Large intestine (tissue), 3 donors: ENCODE measurements around the gene C16orf82. TPM values are rescaled to one million over a fixed set of nuclear protein-coding genes. Genes with fewer than 3 reads are reported as not detected.

Source experiments
- DNase-seq, 2 donors: peaks; one replicate each; pipeline versions ENCODE4 v3.0.0 to v3.0.0-alpha.2; 2013
- H3K27ac ChIP-seq: one replicate; pipeline ENCODE4 v1.5.1; 2013; ENCODE audit warnings: low read length
- H3K27me3 ChIP-seq: 2 replicates; pipeline ENCODE4 v1.6.1; 2013; ENCODE audit warnings: low read length; ENCODE audit not compliant: control insufficient read depth, insufficient read depth
- H3K36me3 ChIP-seq: 2 replicates; pipeline ENCODE4 v1.6.1; 2013; ENCODE audit warnings: low read length; ENCODE audit not compliant: control insufficient read depth, insufficient read depth
- H3K4me1 ChIP-seq: one replicate; pipeline ENCODE4 v1.6.1; 2013; ENCODE audit warnings: low read length; ENCODE audit not compliant: control insufficient read depth, insufficient read depth
- H3K4me3 ChIP-seq: one replicate; pipeline ENCODE4 v1.5.1; 2013; ENCODE audit warnings: low read length
- H3K9me3 ChIP-seq: one replicate; pipeline ENCODE4 v1.6.1; 2013; ENCODE audit warnings: mild to moderate bottlenecking, low read depth, low read length, moderate library complexity; ENCODE audit not compliant: control insufficient read depth
- WGBS: methylation state at CpG from one replicate; pipeline ENCODE4 v1.1.5; 2013; ENCODE audit warnings: low lambda C conversion rate; ENCODE audit not compliant: insufficient coverage; 5-methylcytosine and 5-hydroxymethylcytosine counted together
- polyA plus RNA-seq: library from polyadenylated mRNA; unstranded; fragments of 120-200 nt; gene quantifications from one replicate; pipeline ENCODE4 v1.2.1, GENCODE V29; 2013

Gene C16orf82
- polyA plus RNA-seq, 1 donor: not detected

DNA sequence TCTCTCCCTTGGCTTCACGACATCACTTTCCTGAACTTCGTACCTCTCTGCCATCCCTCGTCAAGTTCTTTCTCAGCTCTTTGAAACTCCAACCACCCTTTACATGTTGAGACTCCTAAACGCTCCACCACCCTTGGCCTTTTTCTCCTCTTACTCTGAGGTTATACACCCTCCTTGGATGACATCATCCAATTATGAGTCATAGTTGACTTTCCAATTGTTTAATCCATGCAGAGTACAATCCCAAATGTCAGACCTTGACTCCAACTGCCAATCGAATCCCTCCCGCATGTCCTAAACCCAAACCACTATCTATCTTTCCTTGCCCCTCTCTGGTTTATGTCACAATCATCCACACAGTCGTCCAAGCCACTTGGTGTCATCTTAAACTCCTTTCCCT lies 18.4 kb upstream of the C16orf82 start:
- Histone ChIP-seq H3K27ac (no peak overlapping the region), H3K36me3 (no peaks in the 10 kb centered on the region), H3K27me3 (no peaks in the 10 kb centered on the region), H3K4me1 (no peaks in the 10 kb centered on the region), H3K9me3 (no peaks in the 10 kb centered on the region), H3K4me3 (no peak overlapping the region)
- WGBS: 85% methylated on average over 4 of the region's 7 CpGs
- no peak for DNase-seq

DNA sequence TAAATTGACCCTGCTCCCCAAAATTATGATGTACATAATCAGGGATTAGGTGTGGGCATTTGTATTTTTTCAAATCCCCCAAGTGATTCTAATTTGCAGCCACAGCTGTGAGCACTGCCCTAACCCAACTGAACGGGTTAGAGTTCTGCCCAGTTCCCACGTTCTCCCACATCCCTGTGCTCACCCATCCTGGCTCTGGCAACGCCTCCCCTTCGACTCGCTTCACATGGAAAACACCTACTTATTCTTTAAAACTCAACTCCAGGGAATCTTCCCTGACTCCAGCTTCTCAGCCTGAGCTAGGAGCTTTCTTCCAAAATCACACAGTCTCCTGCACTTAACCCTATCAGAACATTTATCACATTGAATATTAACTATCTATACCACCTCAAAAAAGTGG lies 17.6 kb upstream of the C16orf82 start:
- Histone ChIP-seq H3K4me1 (no peaks in the 10 kb centered on the region), H3K4me3 (no peak overlapping the region), H3K27me3 (no peaks in the 10 kb centered on the region), H3K9me3 (no peaks in the 10 kb centered on the region), H3K36me3 (no peaks in the 10 kb centered on the region), H3K27ac (no peak overlapping the region)
- WGBS: 80% methylated on average over 1 of the region's 5 CpGs
- DNase-seq: no peak

- H3K9me3 ChIP-seq: no peaks in the 10 kb centered on the region
- no peaks in the 10 kb centered on the region for H3K27me3 ChIP-seq
- DNase-seq: no peak
- H3K4me1 ChIP-seq: no peaks in the 10 kb centered on the region
- H3K36me3 ChIP-seq: no peaks in the 10 kb centered on the region
- no peak overlapping the region for H3K4me3 ChIP-seq
- WGBS: 86% methylated on average over 5 of the region's 16 CpGs
- no peak overlapping the region for H3K27ac ChIP-seq
Observed at GRCh38 chr16:27052007-27052406, 14.7 kb upstream of the C16orf82 start.

GRCh38 chr16:27053996-27054395 lies 12.7 kb upstream of the C16orf82 start:
- Histone ChIP-seq H3K4me3 (no peak overlapping the region), H3K27ac (no peak overlapping the region), H3K36me3 (no peaks in the 10 kb centered on the region), H3K27me3 (no peaks in the 10 kb centered on the region), H3K4me1 (no peaks in the 10 kb centered on the region), H3K9me3 (no peaks in the 10 kb centered on the region)
- DNase-seq: no peak
- no CpG with 5 or more reads among the region's 3 CpGs for WGBS

DNA sequence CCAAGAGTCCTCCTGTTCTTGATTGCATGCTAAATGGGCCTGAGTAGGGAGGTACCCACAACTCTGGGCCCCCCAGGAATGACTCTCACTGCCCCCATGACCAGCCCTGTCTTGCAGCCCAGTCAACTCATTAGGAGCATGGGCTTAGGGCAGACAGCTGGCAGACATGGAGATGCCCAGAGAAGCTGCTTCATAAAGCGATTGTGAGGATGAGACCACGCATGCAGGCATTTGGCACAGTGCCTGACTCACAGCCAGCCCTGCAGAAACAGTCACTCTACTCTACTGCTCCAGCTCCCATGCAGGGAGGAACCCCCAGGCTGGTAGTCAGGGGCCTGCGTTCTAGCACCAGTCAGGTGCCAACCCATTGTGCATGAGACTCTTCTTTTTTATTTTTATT lies 8.4 kb upstream of the C16orf82 start:
- H3K27ac ChIP-seq: no peak overlapping the region
- no peak for DNase-seq
- WGBS: no CpG with 5 or more reads among the region's 3 CpGs
- H3K27me3 ChIP-seq: no peaks in the 10 kb centered on the region
- H3K4me3 ChIP-seq: no peak overlapping the region
- H3K36me3 ChIP-seq: no peaks in the 10 kb centered on the region
- no peaks in the 10 kb centered on the region for H3K4me1 ChIP-seq
- no peaks in the 10 kb centered on the region for H3K9me3 ChIP-seq

GRCh38 chr16:27070776-27071175 lies 4.0 kb downstream of the C16orf82 start:
- H3K27ac ChIP-seq: no peak overlapping the region
- no peak overlapping the region for H3K4me3 ChIP-seq
- H3K36me3 ChIP-seq: no peaks in the 10 kb centered on the region
- H3K27me3 ChIP-seq: peaks cover 7% of the 10 kb centered on the region
- WGBS: no CpG with 5 or more reads among the region's 6 CpGs
- no peaks in the 10 kb centered on the region for H3K9me3 ChIP-seq
- no peak for DNase-seq
- H3K4me1 ChIP-seq: no peaks in the 10 kb centered on the region

DNA sequence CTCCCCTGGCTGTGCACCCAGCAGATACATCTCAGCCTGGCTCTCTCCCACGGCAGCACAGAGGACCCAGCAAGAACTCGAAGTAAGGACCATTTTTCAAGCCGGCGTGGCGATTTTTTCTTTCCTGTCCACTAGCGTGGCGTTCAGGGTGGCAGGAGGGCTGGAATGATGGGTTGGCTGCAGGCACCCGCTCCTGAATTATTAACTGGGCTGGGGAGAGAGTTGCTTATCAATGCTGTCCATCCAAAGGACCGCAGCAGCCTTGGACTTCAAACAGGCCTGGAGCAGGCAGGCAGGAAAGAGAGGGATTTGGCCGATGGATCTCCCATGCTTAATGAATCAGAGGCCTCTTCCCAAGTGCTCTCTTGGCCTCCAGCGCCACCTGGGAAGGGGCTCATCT lies 7.0 kb downstream of the C16orf82 start:
- DNase-seq: no peak
- Histone ChIP-seq H3K27ac (no peak overlapping the region), H3K27me3 (peaks cover 5% of the 10 kb centered on the region), H3K4me3 (no peak overlapping the region), H3K9me3 (no peaks in the 10 kb centered on the region), H3K4me1 (no peaks in the 10 kb centered on the region), H3K36me3 (no peaks in the 10 kb centered on the region)
- WGBS: no CpG with 5 or more reads among the region's 11 CpGs

DNA sequence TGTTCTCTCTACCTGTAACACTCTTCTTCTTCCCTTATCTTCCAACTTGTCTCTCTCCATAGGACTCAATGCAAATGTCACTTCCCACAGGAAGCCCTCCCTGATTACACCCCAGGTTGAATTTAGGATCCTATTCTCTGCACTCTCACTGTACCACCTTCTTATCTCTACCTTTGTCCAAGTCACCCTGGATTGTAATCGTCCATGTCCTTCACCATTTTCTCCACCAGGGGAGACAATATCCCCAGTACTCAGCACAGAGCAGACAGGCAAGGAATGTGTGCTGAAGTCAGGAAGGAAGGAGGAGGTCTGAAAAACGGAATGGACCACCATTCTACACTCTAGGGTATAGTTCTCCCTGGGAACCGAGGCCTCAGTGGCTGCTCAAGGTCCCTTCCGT lies 14.2 kb downstream of the C16orf82 start:
- peaks cover 10% of the 10 kb centered on the region for H3K27me3 ChIP-seq
- peak in 1 of 2 donors; percentile 6 for DNase-seq
- WGBS: no CpG with 5 or more reads among the region's 4 CpGs
- no peaks in the 10 kb centered on the region for H3K36me3 ChIP-seq
- H3K27ac ChIP-seq: no peak overlapping the region
- H3K9me3 ChIP-seq: no peaks in the 10 kb centered on the region
- no peaks in the 10 kb centered on the region for H3K4me1 ChIP-seq
- H3K4me3 ChIP-seq: no peak overlapping the region

GRCh38 chr16:27083861-27084261 lies 17.1 kb downstream of the C16orf82 start:
- no CpG with 5 or more reads among the region's 11 CpGs for whole genome bisulfite sequencing
- H3K4me3 ChIP-seq: no peak overlapping the region
- H3K27me3 ChIP-seq: peaks cover 5% of the 10 kb centered on the region
- H3K9me3 ChIP-seq: no peaks in the 10 kb centered on the region
- no peaks in the 10 kb centered on the region for H3K36me3 ChIP-seq
- no peaks in the 10 kb centered on the region for H3K4me1 ChIP-seq
- no peak overlapping the region for H3K27ac ChIP-seq
- no peak for DNase-seq

- Histone ChIP-seq H3K9me3 (no peaks in the 10 kb centered on the region), H3K36me3 (no peaks in the 10 kb centered on the region), H3K27ac (no peak overlapping the region), H3K4me3 (no peak overlapping the region), H3K27me3 (peaks cover 5% of the 10 kb centered on the region), H3K4me1 (no peaks in the 10 kb centered on the region)
- no peak for DNase-seq
- WGBS: 40% methylated on average over 1 of the region's 9 CpGs
Observed at GRCh38 chr16:27084307-27085028, 17.7 kb downstream of the C16orf82 start.

- peaks cover 5% of the 10 kb centered on the region for H3K27me3 ChIP-seq
- DNase-seq: no peak
- H3K36me3 ChIP-seq: no peaks in the 10 kb centered on the region
- WGBS: no CpG with 5 or more reads among the region's 6 CpGs
- H3K4me1 ChIP-seq: no peaks in the 10 kb centered on the region
- no peak overlapping the region for H3K4me3 ChIP-seq
- no peak overlapping the region for H3K27ac ChIP-seq
- no peaks in the 10 kb centered on the region for H3K9me3 ChIP-seq
Observed at GRCh38 chr16:27085182-27085581, 18.5 kb downstream of the C16orf82 start.
